Upper lobe of left lung (tissue), 6 donors: Measurements from ENCODE around the gene DOCK1. TPM values are rescaled to one million over a fixed set of nuclear protein-coding genes. Genes with fewer than 3 reads are reported as not detected.

Source experiments
- ATAC-seq, 2 donors: fragments of 200-7000 bp; cut with Tn5 transposase; one replicate each; pipeline ENCODE4 v1.9.1; 2022; ENCODE audit warnings: mild to moderate bottlenecking in 2 of 2, moderate library complexity in 2 of 2; ENCODE audit not compliant: low FRiP score in 2 of 2
- DNase-seq, 2 donors: peaks; one replicate each; pipeline ENCODE4 v3.0.0-alpha.2; 2019 to 2020
- H3K27ac ChIP-seq, 4 donors: fragments of 200-600 bp; sonication (generic); one replicate each; pipeline ENCODE4 v1.5.1; 2016 to 2019
- H3K27me3 ChIP-seq, 4 donors: fragments of 200-600 bp; sonication (generic); one replicate each; pipeline ENCODE4 v1.5.1; 2017 to 2019
- H3K36me3 ChIP-seq, 4 donors: fragments of 200-600 bp; sonication (generic); one replicate each; pipeline ENCODE4 v1.5.1; 2016 to 2019
- H3K4me1 ChIP-seq, 4 donors: fragments of 200-600 bp; sonication (generic); one replicate each; pipeline ENCODE4 v1.5.1; 2018 to 2019
- H3K4me3 ChIP-seq, 4 donors: fragments of 200-600 bp; sonication (generic); one replicate each; pipeline ENCODE4 v1.5.1; 2017 to 2019; ENCODE audit warnings: mild to moderate bottlenecking in 2 of 4, moderate library complexity in 1 of 4
- H3K9me3 ChIP-seq, 4 donors: fragments of 200-600 bp; sonication (generic); one replicate each; pipeline ENCODE4 v1.5.1; 2018 to 2019
- EP300 ChIP-seq, 4 donors: sonication (generic); formaldehyde crosslinking; IDR thresholded peaks; one replicate each; pipeline ENCODE4 v1.5.1; 2017; ENCODE audit warnings: antibody characterized with exemption in 4 of 4, control low read depth in 2 of 4
- POLR2A ChIP-seq, 4 donors: fragments of 450-650 bp; IDR thresholded peaks; one replicate each; pipeline ENCODE4 v1.5.1; 2016 to 2017; ENCODE audit warnings: antibody characterized with exemption in 4 of 4, mild to moderate bottlenecking in 2 of 4
- POLR2AphosphoS5 ChIP-seq, 2 donors: sonication (generic); formaldehyde crosslinking; IDR thresholded peaks; one replicate each; pipeline ENCODE4 v1.5.1; 2017; ENCODE audit warnings: antibody characterized with exemption in 2 of 2
- WGBS, 2 donors: methylation state at CpG; one replicate each; pipeline ENCODE4 v1.1.5; 2017 to 2018; 5-methylcytosine and 5-hydroxymethylcytosine counted together
- total RNA-seq, 6 donors: library from RNA; depleted of rRNA in 4 of 6; stranded (reverse); fragments of >200 nt in 4 of 6; gene quantifications; one replicate each; pipeline versions ENCODE4 v1.1.0 to v1.2.1, GENCODE V29; 2016 to 2021
- TF ChIP-seq, protein P1 (sequence below), 6 experiments: fragments of 450-650 bp in 4 of 6; fragments of 200-600 bp in 2 of 6; sonication (generic) in 2 of 6; IDR thresholded peaks; one replicate each; pipeline ENCODE4 v1.5.1; 2016 to 2019; ENCODE audit warnings: antibody characterized with exemption in 6 of 6
- donor health status: DM: no; HTN: no; CAD: no; lungs with moderate emphysema.
- donor health status: DM: no; HTN: yes; CAD: no; lungs with severe emphysema.

DOCK1 gene
- total RNA-seq, 6 donors from 2014 or later, result 37.5 to 63.9 (median 45.8) TPM

DNA sequence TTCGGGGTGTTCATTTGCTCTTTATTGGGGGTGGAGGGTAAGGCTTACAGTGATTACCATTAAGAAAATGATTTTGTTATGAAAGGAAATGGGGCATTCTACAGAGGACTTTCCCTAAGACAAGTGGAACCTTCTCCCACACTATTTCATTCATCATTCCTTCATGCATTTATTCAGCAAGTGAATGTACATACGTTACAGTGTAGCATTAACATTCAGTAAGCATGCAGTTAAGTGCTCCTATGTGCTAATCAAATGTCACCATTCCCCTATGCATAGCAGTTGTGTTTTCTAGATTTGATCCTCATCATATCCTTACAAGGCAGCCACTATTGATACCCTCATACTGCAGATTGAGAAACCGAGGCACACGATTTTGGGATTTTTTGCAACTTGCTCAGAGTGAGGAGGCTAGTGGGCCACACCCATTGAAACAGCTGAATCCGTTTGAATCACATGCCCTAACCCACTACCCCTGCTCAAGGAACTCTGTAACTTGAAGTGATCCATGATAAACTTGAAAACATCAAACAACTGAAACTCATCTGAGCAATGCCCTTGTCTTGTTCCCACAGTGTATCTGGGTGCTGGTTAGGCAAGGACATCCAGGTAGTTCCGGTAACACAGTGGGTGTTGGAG is 274.5 kb downstream of the DOCK1 start:
- Histone ChIP-seq H3K4me3 (no peak overlapping the region), H3K9me3 (no peaks in the 10 kb centered on the region), H3K4me1 (no peaks in the 10 kb centered on the region), H3K27me3 (no peaks in the 10 kb centered on the region), H3K36me3 (peaks cover 0 to 7% (median 0%) of the 10 kb centered on the region in 4 donors), H3K27ac (no peak overlapping the region)
- ATAC-seq (no peak), DNase-seq (no peak)
- WGBS, 2 donors, result 92 to 99% methylated on average over 6 of the region's 6 CpGs
- TF ChIP-seq, protein P1, sequence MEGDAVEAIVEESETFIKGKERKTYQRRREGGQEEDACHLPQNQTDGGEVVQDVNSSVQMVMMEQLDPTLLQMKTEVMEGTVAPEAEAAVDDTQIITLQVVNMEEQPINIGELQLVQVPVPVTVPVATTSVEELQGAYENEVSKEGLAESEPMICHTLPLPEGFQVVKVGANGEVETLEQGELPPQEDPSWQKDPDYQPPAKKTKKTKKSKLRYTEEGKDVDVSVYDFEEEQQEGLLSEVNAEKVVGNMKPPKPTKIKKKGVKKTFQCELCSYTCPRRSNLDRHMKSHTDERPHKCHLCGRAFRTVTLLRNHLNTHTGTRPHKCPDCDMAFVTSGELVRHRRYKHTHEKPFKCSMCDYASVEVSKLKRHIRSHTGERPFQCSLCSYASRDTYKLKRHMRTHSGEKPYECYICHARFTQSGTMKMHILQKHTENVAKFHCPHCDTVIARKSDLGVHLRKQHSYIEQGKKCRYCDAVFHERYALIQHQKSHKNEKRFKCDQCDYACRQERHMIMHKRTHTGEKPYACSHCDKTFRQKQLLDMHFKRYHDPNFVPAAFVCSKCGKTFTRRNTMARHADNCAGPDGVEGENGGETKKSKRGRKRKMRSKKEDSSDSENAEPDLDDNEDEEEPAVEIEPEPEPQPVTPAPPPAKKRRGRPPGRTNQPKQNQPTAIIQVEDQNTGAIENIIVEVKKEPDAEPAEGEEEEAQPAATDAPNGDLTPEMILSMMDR (IDR thresholded peaks at IDR 0.05), result no peak
- no peak for TF ChIP-seq POLR2A (IDR thresholded peaks at IDR 0.05)
- TF ChIP-seq EP300 (IDR thresholded peaks at IDR 0.05), result no peak
- no peak for TF ChIP-seq POLR2AphosphoS5 (IDR thresholded peaks at IDR 0.05)

DNA sequence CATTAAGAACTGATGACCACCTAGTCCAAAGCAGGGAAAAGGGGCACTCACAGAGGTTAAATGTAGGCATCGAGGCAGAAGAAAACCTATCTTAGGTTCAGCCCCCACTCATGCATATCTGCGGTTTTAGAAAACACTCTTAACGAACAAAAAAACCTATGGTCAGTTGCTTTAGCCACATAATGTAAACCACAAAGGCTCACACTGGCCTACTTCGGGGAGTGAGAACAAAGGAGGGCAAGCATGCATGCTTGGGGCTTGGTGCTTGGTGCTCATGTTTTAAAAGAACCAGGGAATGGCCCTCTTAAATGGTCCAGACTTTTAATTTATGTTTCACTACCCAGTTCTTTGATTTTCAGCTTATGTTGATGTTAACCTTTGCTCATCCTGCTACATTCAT is 276.9 kb downstream of the DOCK1 start:
- 94 to 97% methylated on average over 4 of the region's 4 CpGs for WGBS, 2 donors
- Histone ChIP-seq H3K27ac (no peak overlapping the region), H3K4me1 (no peaks in the 10 kb centered on the region), H3K4me3 (no peak overlapping the region), H3K9me3 (no peaks in the 10 kb centered on the region), H3K27me3 (no peaks in the 10 kb centered on the region), H3K36me3 (peaks cover 0 to 7% (median 0%) of the 10 kb centered on the region in 4 donors)
- DNase-seq, result no peak
- no peak for ATAC-seq
- TF ChIP-seq POLR2A (IDR thresholded peaks at IDR 0.05) (no peak), POLR2AphosphoS5 (IDR thresholded peaks at IDR 0.05) (no peak), EP300 (IDR thresholded peaks at IDR 0.05) (no peak)
- TF ChIP-seq, protein P1 (IDR thresholded peaks at IDR 0.05), result no peak

DNA sequence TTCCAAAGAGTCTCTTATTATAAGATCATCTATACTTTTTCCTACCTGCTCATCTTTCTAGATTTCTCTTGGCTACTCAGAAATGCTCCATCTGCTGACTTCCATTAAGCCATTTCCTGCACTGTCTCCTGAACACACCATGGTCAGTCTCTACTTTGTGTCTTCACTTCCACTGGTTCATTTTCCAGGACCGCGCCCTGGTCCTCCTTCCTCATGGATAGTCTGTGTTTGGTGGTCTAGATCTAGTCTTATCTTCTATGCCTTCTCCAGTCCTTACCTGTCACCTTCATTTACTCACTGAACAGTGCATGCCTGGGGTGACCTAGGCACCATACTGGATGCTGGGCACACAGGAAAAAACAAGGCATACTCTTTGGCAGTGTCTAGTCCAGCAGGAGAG is 279.4 kb downstream of the DOCK1 start:
- no peak for ATAC-seq
- DNase-seq, result no peak
- WGBS, 2 donors, result 100% methylated on average over 2 of the region's 2 CpGs
- Histone ChIP-seq H3K4me3 (no peak overlapping the region), H3K36me3 (no peaks in the 10 kb centered on the region), H3K9me3 (no peaks in the 10 kb centered on the region), H3K4me1 (no peaks in the 10 kb centered on the region), H3K27me3 (no peaks in the 10 kb centered on the region), H3K27ac (no peak overlapping the region)
- no peak for TF ChIP-seq POLR2A (IDR thresholded peaks at IDR 0.05)
- TF ChIP-seq, protein P1 (IDR thresholded peaks at IDR 0.05), result no peak
- TF ChIP-seq EP300 (IDR thresholded peaks at IDR 0.05), result no peak
- TF ChIP-seq POLR2AphosphoS5 (IDR thresholded peaks at IDR 0.05), result no peak

DNA sequence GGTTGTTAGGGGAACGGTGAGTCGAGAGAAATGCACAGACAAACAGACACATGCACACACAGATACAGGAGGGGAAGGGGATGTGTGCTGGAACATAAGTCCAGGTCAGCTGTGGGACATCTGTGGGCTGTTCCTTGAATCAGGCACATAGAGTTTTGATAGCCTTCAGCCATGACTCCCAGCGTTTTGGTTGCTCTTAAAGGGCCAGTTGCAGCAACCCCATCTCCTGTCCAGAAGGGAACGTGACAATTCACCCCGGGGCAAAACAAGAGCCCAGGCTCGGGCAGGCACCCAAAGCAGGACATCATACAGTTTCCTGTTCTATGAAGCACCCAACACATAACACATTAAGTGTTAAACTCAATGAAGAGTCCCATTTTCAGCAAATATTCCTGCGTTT is 281.6 kb downstream of the DOCK1 start:
- ATAC-seq (no peak), DNase-seq (no peak)
- WGBS, 2 donors, result 86 to 95% methylated on average over 5 to 7 of the region's 7 CpGs
- H3K27ac ChIP-seq, result no peak overlapping the region
- no peaks in the 10 kb centered on the region for H3K4me1 ChIP-seq
- H3K4me3 ChIP-seq, result no peak overlapping the region
- H3K36me3 ChIP-seq, result no peaks in the 10 kb centered on the region
- no peaks in the 10 kb centered on the region for H3K9me3 ChIP-seq
- no peaks in the 10 kb centered on the region for H3K27me3 ChIP-seq
- TF ChIP-seq, protein P1 (IDR thresholded peaks at IDR 0.05), result no peak
- TF ChIP-seq POLR2A (IDR thresholded peaks at IDR 0.05) (no peak), EP300 (IDR thresholded peaks at IDR 0.05) (no peak), POLR2AphosphoS5 (IDR thresholded peaks at IDR 0.05) (no peak)

DNA sequence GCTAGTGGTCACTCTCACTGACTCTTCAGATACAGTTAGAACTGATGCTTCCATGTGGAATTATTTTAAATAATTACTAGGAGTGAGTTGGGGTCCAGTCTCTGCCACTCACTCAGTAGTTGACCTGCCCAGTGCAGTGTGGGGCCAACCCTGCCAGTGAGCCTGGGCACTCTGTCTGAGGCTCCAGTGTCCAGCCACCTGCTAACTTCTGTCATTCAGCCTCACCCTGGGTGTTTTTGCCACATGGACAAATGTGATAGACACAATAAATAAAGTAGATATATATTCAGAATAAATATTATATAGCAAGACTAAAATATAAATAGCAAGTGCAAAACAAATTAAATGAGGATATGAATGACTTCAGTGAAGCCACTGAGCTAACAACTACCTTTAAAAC is 284.0 kb downstream of the DOCK1 start:
- no peaks in the 10 kb centered on the region for H3K9me3 ChIP-seq

More for the DNA sequence above, 284.0 kb downstream of the DOCK1 start:
- TF ChIP-seq POLR2AphosphoS5 (IDR thresholded peaks at IDR 0.05) (no peak), POLR2A (IDR thresholded peaks at IDR 0.05) (no peak), EP300 (IDR thresholded peaks at IDR 0.05) (no peak)
- TF ChIP-seq, protein P1 (IDR thresholded peaks at IDR 0.05), result no peak
- Histone ChIP-seq H3K4me3 (no peak overlapping the region), H3K27me3 (no peaks in the 10 kb centered on the region), H3K36me3 (no peaks in the 10 kb centered on the region), H3K27ac (no peak overlapping the region), H3K4me1 (peaks cover 0 to under 1% (median 0%) of the 10 kb centered on the region in 4 donors)
- ATAC-seq, result no peak
- no peak for DNase-seq
